ENCODE data around the gene FNDC5. TPM values are rescaled to one million over a fixed set of nuclear protein-coding genes. Genes with fewer than 3 reads are reported as not detected.

Gene FNDC5
- total and polyA plus RNA-seq, 2 experiments from 2014 or later, result 1.0 to 1.7 TPM

DNA sequence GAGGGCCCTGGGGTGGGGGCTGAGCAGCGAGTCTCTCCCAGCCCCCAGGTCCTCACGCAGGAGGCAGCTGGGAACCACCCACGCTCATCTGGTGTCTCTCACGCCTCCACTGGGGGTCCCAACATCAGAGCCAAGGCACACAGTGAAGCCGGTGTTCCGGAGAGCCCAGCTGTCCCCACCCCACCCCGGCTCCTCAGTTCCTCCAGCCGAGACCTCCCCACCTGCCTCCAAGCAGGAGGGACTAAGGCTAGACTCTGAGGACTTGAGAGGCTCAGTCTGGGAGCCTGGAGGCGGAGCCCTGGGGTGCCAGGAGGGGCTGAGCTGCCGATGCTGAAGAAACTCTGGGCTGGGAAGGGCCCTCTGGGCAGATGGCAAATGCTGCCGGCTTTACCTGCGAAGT lies 14.0 kb upstream of the FNDC5 start:
- Histone ChIP-seq H3K4me2 (no peak overlapping the region), H2AFZ (no peak overlapping the region), H3K27me3 (ENCODE audit: insufficient read depth) (peaks cover 38% of the 10 kb centered on the region), H3K79me2 (replicated peaks; ENCODE audit: insufficient read depth) (no peaks in the 10 kb centered on the region), H3K4me1 (ENCODE audit: insufficient read depth) (peaks cover 15% of the 10 kb centered on the region), H3K27ac (ENCODE audit: low read depth) (no peak overlapping the region), H3K9me2 (ENCODE audit: insufficient read depth) (no peaks in the 10 kb centered on the region), H3K4me3 (no peak overlapping the region), H3F3A (replicated peaks; ENCODE audit: low read depth) (no peaks in the 10 kb centered on the region), H3K36me3 (ENCODE audit: insufficient read depth) (no peaks in the 10 kb centered on the region), H4K20me1 (replicated peaks; ENCODE audit: insufficient read depth) (peaks cover 6% of the 10 kb centered on the region; the same call in 1 of the 2 replicates)
- DNase-seq (ENCODE audit: low spot score) (no peak), ATAC-seq (no peak)
- Mint-ChIP-seq H3K4me1 (peaks cover 20% of the 10 kb centered on the region), H3K27me3 (ENCODE audit: insufficient read depth, low read depth, poor library complexity) (peaks cover 27% of the 10 kb centered on the region), H3K9me3 (no peaks in the 10 kb centered on the region), H3K36me3 (ENCODE audit: low read depth) (no peaks in the 10 kb centered on the region; the same call in 2 of the 3 replicates), H3K27ac (no peak overlapping the region), H3K4me3 (no peak overlapping the region)
- TF ChIP-seq REST (IDR thresholded peaks at IDR 0.05; ENCODE audit: unreplicated experiment) (no peak), ZNF331 (CRISPR knock-in tag; IDR thresholded peaks at IDR 0.05; ENCODE audit: low read depth) (no peak), JUNB (IDR thresholded peaks at IDR 0.05; ENCODE audit: unreplicated experiment) (no peak), EZH2 (IDR thresholded peaks at IDR 0.05; ENCODE audit: low read depth, unreplicated experiment) (no peak), CREB1 (CRISPR knock-in tag; IDR thresholded peaks at IDR 0.05; ENCODE audit: low read depth) (no peak), STAT1 (IDR thresholded peaks at IDR 0.05; ENCODE audit: unreplicated experiment) (no peak), POLR2AphosphoS5 (IDR thresholded peaks at IDR 0.05; ENCODE audit: low read depth) (no peak), NANOG (IDR thresholded peaks at IDR 0.05; ENCODE audit: borderline replicate concordance) (no peak), EZH2phosphoT487 (IDR thresholded peaks at IDR 0.05; ENCODE audit: unreplicated experiment) (no peak), ZNF114 (CRISPR knock-in tag; IDR thresholded peaks at IDR 0.05) (no peak)
- TF ChIP-seq, protein P1, sequence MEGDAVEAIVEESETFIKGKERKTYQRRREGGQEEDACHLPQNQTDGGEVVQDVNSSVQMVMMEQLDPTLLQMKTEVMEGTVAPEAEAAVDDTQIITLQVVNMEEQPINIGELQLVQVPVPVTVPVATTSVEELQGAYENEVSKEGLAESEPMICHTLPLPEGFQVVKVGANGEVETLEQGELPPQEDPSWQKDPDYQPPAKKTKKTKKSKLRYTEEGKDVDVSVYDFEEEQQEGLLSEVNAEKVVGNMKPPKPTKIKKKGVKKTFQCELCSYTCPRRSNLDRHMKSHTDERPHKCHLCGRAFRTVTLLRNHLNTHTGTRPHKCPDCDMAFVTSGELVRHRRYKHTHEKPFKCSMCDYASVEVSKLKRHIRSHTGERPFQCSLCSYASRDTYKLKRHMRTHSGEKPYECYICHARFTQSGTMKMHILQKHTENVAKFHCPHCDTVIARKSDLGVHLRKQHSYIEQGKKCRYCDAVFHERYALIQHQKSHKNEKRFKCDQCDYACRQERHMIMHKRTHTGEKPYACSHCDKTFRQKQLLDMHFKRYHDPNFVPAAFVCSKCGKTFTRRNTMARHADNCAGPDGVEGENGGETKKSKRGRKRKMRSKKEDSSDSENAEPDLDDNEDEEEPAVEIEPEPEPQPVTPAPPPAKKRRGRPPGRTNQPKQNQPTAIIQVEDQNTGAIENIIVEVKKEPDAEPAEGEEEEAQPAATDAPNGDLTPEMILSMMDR (conservative IDR thresholded peaks at IDR 0.05; ENCODE audit: low read depth in 2 of 2), result no peak
- TF ChIP-seq, protein P2, sequence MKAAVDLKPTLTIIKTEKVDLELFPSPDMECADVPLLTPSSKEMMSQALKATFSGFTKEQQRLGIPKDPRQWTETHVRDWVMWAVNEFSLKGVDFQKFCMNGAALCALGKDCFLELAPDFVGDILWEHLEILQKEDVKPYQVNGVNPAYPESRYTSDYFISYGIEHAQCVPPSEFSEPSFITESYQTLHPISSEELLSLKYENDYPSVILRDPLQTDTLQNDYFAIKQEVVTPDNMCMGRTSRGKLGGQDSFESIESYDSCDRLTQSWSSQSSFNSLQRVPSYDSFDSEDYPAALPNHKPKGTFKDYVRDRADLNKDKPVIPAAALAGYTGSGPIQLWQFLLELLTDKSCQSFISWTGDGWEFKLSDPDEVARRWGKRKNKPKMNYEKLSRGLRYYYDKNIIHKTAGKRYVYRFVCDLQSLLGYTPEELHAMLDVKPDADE (IDR thresholded peaks at IDR 0.05), result no peak
- TF ChIP-seq, protein P3, sequence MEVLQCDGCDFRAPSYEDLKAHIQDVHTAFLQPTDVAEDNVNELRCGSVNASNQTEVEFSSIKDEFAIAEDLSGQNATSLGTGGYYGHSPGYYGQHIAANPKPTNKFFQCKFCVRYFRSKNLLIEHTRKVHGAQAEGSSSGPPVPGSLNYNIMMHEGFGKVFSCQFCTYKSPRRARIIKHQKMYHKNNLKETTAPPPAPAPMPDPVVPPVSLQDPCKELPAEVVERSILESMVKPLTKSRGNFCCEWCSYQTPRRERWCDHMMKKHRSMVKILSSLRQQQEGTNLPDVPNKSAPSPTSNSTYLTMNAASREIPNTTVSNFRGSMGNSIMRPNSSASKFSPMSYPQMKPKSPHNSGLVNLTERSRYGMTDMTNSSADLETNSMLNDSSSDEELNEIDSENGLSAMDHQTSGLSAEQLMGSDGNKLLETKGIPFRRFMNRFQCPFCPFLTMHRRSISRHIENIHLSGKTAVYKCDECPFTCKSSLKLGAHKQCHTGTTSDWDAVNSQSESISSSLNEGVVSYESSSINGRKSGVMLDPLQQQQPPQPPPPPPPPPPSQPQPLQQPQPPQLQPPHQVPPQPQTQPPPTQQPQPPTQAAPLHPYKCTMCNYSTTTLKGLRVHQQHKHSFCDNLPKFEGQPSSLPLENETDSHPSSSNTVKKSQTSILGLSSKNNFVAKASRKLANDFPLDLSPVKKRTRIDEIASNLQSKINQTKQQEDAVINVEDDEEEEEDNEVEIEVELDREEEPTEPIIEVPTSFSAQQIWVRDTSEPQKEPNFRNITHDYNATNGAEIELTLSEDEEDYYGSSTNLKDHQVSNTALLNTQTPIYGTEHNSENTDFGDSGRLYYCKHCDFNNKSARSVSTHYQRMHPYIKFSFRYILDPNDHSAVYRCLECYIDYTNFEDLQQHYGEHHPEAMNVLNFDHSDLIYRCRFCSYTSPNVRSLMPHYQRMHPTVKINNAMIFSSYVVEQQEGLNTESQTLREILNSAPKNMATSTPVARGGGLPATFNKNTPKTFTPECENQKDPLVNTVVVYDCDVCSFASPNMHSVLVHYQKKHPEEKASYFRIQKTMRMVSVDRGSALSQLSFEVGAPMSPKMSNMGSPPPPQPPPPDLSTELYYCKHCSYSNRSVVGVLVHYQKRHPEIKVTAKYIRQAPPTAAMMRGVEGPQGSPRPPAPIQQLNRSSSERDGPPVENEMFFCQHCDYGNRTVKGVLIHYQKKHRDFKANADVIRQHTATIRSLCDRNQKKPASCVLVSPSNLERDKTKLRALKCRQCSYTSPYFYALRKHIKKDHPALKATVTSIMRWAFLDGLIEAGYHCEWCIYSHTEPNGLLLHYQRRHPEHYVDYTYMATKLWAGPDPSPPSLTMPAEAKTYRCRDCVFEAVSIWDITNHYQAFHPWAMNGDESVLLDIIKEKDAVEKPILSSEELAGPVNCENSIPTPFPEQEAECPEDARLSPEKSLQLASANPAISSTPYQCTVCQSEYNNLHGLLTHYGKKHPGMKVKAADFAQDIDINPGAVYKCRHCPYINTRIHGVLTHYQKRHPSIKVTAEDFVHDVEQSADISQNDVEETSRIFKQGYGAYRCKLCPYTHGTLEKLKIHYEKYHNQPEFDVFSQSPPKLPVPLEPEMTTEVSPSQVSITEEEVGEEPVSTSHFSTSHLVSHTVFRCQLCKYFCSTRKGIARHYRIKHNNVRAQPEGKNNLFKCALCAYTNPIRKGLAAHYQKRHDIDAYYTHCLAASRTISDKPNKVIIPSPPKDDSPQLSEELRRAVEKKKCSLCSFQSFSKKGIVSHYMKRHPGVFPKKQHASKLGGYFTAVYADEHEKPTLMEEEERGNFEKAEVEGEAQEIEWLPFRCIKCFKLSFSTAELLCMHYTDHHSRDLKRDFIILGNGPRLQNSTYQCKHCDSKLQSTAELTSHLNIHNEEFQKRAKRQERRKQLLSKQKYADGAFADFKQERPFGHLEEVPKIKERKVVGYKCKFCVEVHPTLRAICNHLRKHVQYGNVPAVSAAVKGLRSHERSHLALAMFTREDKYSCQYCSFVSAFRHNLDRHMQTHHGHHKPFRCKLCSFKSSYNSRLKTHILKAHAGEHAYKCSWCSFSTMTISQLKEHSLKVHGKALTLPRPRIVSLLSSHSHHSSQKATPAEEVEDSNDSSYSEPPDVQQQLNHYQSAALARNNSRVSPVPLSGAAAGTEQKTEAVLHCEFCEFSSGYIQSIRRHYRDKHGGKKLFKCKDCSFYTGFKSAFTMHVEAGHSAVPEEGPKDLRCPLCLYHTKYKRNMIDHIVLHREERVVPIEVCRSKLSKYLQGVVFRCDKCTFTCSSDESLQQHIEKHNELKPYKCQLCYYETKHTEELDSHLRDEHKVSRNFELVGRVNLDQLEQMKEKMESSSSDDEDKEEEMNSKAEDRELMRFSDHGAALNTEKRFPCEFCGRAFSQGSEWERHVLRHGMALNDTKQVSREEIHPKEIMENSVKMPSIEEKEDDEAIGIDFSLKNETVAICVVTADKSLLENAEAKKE (CRISPR knock-in tag; IDR thresholded peaks at IDR 0.05), result no peak

All from GM23338 (cell line).